ENCODE results near the gene AOPEP. TPM values are rescaled to one million over a fixed set of nuclear protein-coding genes. Genes with fewer than 3 reads are reported as not detected.

AOPEP gene
- total RNA-seq, 1 experiment from 2014 or later = 32.4 TPM

DNA sequence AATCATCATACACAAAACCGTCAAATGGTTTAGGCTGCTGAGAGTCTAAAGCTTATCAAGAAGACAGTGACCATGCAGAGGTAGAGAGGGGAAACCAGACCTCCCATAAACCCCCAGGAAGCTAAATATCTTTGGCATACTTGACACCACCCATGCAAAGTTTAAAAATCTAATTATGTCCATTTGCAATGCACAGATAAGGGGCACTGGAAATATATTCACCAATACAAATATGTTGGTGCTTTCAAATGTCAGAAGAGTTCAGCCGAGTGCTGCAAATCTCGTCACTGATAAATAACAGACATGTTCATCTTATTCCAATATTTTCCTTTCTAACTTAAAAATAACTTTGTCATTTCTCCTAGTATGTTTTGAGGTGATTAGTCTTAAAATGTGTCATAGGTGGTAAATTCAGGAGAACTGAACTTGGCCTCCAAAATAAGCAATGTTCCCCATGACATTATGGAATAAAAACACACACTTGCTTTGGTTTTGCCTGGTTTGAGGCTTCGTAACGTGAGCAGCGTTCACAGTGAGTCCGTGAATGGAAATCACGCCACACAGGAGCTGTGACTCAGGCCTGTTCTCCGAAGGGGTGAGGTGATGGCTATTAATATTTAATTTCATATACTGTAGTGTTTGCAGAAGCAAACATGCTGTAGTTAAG is 182.2 kb downstream of the AOPEP start:
- no peaks in the 10 kb centered on the region for H3K9me3 Mint-ChIP-seq (ENCODE audit: unreplicated experiment)
- POLR2A ChIA-PET = interaction anchor here (0.8 to 2.0 kb wide), 3 partner anchors 23 to 125 kb away, joined by 3 to 6 read pairs (median 4); no protein-coding TSS in a partner anchor
- H3K4me1 Mint-ChIP-seq (ENCODE audit: insufficient read depth, unreplicated experiment) = peaks cover 16% of the 10 kb centered on the region

DNA sequence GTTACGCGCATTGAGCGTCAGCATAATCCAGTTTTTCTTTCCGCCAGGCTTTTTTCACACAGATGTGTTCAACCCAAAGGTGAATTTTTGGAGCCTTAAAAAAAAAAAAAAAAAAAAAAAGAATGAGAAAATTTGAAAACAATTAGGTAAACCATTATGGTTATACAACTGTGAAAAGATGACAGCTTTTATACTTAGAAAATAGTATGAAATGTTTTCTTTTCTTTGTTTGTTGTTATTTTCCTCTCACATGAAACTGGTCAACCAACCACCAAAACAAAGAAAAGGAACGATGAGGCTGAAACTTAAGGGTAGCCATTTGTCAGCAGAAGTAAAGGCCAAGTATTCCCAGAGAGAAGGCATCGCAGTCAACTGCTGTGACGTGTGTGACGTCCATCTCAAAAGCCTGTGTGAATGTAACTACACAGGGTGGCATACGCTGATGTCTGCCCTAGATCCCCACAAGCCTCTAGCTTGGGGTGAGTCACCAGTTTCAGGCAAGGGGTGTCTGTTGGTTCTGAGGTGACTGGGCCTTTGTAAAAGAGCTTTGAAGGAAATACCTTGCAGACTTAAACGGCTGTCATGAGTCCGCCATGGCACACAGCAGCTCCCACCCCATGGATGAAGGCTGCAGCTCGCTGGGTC is 182.9 kb downstream of the AOPEP start:
- CTCF ChIA-PET = no interaction called here
- TF ChIP-seq, protein P1, sequence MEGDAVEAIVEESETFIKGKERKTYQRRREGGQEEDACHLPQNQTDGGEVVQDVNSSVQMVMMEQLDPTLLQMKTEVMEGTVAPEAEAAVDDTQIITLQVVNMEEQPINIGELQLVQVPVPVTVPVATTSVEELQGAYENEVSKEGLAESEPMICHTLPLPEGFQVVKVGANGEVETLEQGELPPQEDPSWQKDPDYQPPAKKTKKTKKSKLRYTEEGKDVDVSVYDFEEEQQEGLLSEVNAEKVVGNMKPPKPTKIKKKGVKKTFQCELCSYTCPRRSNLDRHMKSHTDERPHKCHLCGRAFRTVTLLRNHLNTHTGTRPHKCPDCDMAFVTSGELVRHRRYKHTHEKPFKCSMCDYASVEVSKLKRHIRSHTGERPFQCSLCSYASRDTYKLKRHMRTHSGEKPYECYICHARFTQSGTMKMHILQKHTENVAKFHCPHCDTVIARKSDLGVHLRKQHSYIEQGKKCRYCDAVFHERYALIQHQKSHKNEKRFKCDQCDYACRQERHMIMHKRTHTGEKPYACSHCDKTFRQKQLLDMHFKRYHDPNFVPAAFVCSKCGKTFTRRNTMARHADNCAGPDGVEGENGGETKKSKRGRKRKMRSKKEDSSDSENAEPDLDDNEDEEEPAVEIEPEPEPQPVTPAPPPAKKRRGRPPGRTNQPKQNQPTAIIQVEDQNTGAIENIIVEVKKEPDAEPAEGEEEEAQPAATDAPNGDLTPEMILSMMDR (IDR thresholded peaks at IDR 0.05; ENCODE audit: unreplicated experiment) = no peak
- no TSS peak for BruUV-seq (replicated peaks)
- Mint-ChIP-seq H3K4me3 (ENCODE audit: unreplicated experiment) (no peak overlapping the region), H3K27me3 (ENCODE audit: insufficient read depth, unreplicated experiment) (no peaks in the 10 kb centered on the region), H3K36me3 (ENCODE audit: insufficient read depth, unreplicated experiment) (no peaks in the 10 kb centered on the region), H3K4me1 (ENCODE audit: insufficient read depth, unreplicated experiment) (peaks cover 23% of the 10 kb centered on the region), H3K27ac (ENCODE audit: low read depth, unreplicated experiment) (no peak overlapping the region), H3K9me3 (ENCODE audit: unreplicated experiment) (no peaks in the 10 kb centered on the region)
- DNase-seq (ENCODE audit: unreplicated experiment) = no peak
- intact Hi-C loops (cut with micrococcal nuclease) = no loop called here
- POLR2A ChIA-PET = no interaction called here

More for the DNA sequence above, 182.2 kb downstream of the AOPEP start:
- H3K4me3 Mint-ChIP-seq (ENCODE audit: unreplicated experiment) = no peak overlapping the region
- no peak for DNase-seq (ENCODE audit: unreplicated experiment)
- no peak overlapping the region for H3K27ac Mint-ChIP-seq (ENCODE audit: low read depth, unreplicated experiment)
- H3K36me3 Mint-ChIP-seq (ENCODE audit: insufficient read depth, unreplicated experiment) = no peaks in the 10 kb centered on the region
- BruUV-seq (replicated peaks) = no TSS peak
- TF ChIP-seq, protein P1 (IDR thresholded peaks at IDR 0.05; ENCODE audit: unreplicated experiment) = no peak
- intact Hi-C loops (cut with micrococcal nuclease) = no loop called here
- CTCF ChIA-PET = interaction anchor here (0.5 to 1.0 kb wide), 3 partner anchors 34 to 555 kb away, joined by 3 read pairs; no protein-coding TSS in a partner anchor
- H3K27me3 Mint-ChIP-seq (ENCODE audit: insufficient read depth, unreplicated experiment) = no peaks in the 10 kb centered on the region

DNA sequence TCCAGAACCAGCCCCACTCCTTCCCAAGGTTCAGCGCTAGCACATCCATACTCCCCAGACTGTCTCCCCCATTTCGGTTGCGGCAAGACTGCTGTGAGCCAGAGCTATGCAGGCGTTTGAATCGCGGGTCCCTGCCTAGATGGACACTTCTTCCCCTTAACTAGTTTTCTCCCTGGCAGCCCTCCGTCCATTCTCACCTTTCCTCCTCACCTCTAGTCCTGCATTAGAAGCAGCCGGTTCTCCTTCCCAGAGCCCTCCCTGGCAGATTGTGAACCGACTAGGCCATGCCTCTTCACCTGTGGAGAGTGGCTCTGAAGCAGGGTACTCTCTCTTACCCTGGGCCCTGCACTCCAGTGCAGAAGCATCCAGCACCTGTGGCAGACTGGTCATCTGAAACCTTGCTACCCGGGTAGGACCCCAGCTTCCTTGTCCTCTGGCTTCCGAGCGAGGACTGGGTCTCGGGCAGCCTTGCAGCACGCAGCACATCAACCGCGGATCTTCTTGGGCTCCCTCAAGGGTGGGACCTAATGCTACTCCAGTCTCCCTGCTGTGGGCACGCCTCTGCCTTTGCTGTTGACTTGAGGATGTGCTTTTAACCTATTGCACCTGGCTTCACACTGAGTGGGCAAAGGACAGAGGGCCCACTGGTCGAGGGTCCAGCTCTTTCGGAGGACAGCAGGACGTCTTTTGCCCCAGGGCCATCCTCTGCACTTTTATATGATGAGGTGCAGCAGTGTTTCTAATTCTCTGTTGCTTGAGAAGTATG is 183.6 kb downstream of the AOPEP start:
- H3K4me1 Mint-ChIP-seq (ENCODE audit: insufficient read depth, unreplicated experiment) = peaks cover 25% of the 10 kb centered on the region
- no peak overlapping the region for H3K4me3 Mint-ChIP-seq (ENCODE audit: unreplicated experiment)
- no peaks in the 10 kb centered on the region for H3K27me3 Mint-ChIP-seq (ENCODE audit: insufficient read depth, unreplicated experiment)
- POLR2A ChIA-PET = interaction anchor here (1.6 to 4.8 kb wide), 3 partner anchors 10 to 105 kb away, joined by 8 to 55 read pairs (median 13); no protein-coding TSS in a partner anchor
- no peak for DNase-seq (ENCODE audit: unreplicated experiment)
- H3K27ac Mint-ChIP-seq (ENCODE audit: low read depth, unreplicated experiment) = no peak overlapping the region
- no TSS peak for BruUV-seq (replicated peaks)
- TF ChIP-seq, protein P1 (IDR thresholded peaks at IDR 0.05; ENCODE audit: unreplicated experiment) = no peak
- H3K9me3 Mint-ChIP-seq (ENCODE audit: unreplicated experiment) = no peaks in the 10 kb centered on the region
- CTCF ChIA-PET = no interaction called here
- H3K36me3 Mint-ChIP-seq (ENCODE audit: insufficient read depth, unreplicated experiment) = peaks cover 5% of the 10 kb centered on the region
- intact Hi-C loops (cut with micrococcal nuclease) = no loop called here

DNA sequence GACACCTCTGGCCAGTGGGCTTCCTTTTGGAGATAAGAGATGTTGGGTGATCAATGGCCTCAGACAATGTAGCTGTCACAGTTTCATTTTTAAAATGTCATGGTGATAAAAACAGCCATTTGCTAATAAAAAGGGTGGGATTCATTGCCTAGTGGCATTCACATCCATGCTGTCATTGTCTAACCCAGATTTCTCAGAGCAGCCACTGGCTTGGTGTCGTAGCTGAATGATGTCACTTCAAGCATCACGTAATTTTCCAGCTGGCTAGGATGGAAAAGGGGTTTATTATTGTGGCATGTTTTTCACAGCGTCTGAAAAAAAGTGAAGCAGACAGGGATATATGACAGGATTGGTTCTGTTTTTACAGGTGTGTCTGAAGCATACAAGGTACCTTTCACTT is 184.7 kb downstream of the AOPEP start:
- POLR2A ChIA-PET = interaction anchor here (0.5 to 5.6 kb wide), 7 partner anchors 11 to 106 kb away, joined by 3 to 55 read pairs (median 8); no protein-coding TSS in a partner anchor

More for the DNA sequence above, 184.7 kb downstream of the AOPEP start:
- Mint-ChIP-seq H3K36me3 (ENCODE audit: insufficient read depth, unreplicated experiment) (peaks cover 6% of the 10 kb centered on the region), H3K27me3 (ENCODE audit: insufficient read depth, unreplicated experiment) (no peaks in the 10 kb centered on the region), H3K9me3 (ENCODE audit: unreplicated experiment) (no peaks in the 10 kb centered on the region), H3K4me1 (ENCODE audit: insufficient read depth, unreplicated experiment) (peaks cover 25% of the 10 kb centered on the region), H3K4me3 (ENCODE audit: unreplicated experiment) (no peak overlapping the region), H3K27ac (ENCODE audit: low read depth, unreplicated experiment) (no peak overlapping the region)
- no TSS peak for BruUV-seq (replicated peaks)
- DNase-seq (ENCODE audit: unreplicated experiment) = no peak
- CTCF ChIA-PET = interaction anchor here (0.6 to 1.2 kb wide), 4 partner anchors 15 to 257 kb away, joined by 3 to 5 read pairs (median 4); no protein-coding TSS in a partner anchor
- TF ChIP-seq, protein P1 (IDR thresholded peaks at IDR 0.05; ENCODE audit: unreplicated experiment) = no peak
- intact Hi-C loops (cut with micrococcal nuclease) = no loop called here

Data from MCF 10A (cell line).